Hematopoietic multipotent progenitor cell treated with erythropoietin and hydrocortisone succinate and interleukin-3 and kit ligand, for 4 days (in vitro differentiated cells): ENCODE results near the gene PADI4.

Source experiments
- DNase-seq: peaks from one replicate; pipeline ENCODE4 v3.0.0-alpha.2; 2015

The PADI4 gene, protein sequence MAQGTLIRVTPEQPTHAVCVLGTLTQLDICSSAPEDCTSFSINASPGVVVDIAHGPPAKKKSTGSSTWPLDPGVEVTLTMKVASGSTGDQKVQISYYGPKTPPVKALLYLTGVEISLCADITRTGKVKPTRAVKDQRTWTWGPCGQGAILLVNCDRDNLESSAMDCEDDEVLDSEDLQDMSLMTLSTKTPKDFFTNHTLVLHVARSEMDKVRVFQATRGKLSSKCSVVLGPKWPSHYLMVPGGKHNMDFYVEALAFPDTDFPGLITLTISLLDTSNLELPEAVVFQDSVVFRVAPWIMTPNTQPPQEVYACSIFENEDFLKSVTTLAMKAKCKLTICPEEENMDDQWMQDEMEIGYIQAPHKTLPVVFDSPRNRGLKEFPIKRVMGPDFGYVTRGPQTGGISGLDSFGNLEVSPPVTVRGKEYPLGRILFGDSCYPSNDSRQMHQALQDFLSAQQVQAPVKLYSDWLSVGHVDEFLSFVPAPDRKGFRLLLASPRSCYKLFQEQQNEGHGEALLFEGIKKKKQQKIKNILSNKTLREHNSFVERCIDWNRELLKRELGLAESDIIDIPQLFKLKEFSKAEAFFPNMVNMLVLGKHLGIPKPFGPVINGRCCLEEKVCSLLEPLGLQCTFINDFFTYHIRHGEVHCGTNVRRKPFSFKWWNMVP

DNA sequence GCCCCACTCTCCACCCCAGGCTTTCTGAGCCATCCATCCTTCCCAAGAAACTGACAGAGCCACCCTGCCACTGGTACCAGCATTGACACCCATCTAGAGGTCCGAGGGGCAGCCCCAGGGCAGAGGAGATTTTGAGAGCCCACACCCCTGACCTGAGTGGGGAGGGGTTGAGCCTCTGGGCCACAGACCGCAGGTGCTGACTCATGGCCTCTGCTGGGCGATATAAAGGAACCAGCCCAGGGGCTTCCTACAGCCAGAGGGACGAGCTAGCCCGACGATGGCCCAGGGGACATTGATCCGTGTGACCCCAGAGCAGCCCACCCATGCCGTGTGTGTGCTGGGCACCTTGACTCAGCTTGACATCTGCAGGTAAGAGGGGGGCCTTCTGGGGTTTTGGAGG, at the start of gene PADI4:
Gene PADI4 (plus strand): TSS at position 252 of the 400 bp plus-strand sequence. CDS start 26 bp downstream, at position 278.
- peak; percentile 80 for DNase-seq

DNA sequence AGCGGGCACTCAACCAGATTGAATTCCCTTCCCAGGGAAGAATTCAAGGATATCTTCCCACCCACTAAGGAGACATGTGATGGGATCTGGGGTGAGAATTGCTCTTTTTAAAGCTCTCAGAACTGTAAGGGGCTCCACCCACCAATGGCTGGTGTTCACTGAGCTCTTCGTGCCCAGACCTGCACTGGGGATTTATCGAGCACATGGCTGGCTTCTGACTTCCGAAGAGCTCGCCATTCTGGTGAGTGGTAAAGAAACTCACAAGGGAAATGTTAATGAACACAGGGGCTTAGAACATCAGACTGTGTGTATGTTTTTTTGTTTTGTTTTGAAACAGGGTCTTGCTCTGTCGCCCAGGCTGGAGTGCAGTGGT, 49.3 kb upstream of the PADI4 start:
- DNase-seq, result no peak

DNA sequence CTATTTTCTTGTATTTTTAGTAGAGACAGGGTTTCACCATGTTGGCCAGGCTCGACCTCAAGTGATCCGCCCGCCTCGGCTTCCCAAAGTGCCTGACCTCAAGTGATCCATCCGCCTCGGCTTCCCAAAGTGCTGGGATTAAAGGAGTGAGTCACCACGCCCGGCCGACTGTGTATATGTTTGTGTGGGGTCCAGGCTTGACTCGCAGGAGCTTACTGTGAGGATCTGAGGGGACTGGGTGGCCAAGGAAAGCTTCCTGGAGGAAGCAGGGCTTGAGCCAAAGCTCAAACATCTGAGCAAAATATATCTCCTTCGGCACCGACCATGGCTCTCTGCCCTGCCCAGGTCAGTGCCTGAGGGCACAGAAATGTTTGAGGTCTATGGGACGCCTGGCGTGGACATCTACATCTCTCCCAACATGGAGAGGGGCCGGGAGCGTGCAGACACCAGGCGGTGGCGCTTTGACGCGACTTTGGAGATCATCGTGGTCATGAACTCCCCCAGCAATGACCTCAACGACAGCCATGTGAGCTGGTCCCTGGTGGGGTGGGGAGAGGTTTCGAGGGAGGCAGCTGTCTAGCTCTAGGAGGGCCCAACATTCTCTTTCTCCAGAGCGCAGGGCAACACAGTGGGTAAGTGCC, 48.6 kb upstream of the PADI4 start:
- no peak for DNase-seq

DNA sequence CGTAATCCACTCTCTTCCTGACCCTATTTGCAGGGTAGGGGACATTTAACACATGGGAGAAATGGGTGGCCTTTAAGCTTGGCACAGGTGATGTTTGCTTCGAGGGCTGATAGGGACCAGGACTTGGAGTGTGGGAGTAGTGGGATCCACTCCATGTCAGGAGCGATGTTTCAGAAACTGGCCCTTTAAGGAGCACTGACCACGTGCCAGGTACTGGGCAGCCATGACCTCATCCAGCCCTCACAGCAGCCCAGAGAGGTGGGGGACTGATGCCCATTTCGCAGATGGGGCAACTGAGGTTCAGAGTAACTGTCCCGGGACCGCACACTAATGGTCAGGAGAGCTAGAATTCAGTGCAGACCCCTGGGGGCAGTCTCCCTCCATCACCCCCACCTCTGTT, 47.7 kb upstream of the PADI4 start:
- DNase-seq, result no peak

DNA sequence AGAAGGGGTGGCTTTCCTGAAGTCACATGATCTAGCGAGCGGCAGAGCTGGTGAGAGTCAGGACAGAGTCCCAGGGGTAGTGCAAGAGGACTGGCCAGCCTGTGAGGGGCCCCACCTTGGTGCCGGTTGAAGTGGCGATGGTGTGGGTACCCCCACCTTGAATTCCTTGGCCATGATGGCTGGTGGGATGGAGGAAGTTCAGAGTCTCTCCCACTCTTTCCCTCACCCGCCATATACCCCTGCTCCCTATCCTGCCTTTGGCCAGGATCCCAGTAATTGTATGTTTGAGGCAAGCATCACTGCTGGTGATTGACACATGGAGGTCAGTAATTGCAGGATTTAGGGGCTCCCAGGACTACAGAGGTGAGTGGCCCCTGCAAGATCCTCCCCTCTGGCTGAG, 47.3 kb upstream of the PADI4 start:
- DNase-seq, result no peak

DNA sequence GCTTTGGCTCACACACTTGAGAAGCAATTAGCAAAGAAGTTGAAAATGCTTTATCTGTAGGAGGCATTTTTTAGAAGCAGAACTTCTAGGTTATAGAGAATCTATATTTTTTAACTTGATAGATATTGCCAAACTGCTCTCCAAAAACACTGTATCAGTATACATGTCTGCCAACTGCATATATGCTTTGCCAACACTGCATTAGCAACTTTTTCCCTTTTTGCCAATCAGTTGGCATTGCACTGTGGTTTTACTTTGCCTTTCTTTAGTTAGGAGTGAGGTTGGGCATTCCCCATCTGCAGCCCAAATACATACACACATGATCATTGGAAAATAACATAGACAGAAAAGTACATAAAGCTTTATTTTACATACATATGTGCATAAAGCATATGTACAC, 44.1 kb upstream of the PADI4 start:
- no peak for DNase-seq

DNA sequence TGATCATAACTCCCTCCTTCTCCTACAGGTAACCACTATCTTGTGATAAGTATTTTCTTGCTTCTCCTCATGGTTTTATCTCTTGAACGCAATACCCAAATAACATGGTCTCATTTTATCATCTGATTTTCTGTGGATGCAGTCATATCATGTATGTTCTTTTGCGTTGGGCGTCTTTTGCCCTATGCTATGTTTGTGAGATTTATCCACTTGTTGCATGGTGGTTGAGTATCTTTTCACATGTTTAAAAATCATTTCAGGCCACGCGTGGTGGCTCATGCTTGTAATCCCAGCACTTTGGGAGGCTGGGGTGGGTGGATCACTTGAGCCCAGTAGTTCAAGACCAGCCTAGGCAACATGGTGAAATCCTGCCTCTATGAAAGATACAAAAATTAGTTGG, 43.5 kb upstream of the PADI4 start:
- no peak for DNase-seq

DNA sequence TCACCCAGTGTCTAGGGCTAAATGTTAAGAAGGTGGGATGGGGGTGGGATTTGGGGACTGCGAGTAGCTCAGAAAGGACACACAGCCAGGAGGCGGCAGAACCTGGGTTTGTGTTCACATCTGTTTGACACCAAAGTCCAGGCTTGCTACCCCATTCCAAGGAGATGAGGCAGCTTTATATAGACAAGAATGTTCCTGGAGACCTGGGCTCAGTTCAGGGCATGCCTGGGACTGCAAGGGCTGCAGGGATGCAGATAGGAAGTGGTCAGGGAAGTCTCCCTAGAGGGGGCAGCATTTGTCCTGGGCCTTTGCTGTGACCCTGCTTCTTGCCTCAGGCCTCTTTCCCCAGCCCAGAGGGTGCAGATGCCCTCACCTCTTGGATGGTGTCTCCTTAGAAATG, 42.8 kb upstream of the PADI4 start:
- DNase-seq, result no peak

DNA sequence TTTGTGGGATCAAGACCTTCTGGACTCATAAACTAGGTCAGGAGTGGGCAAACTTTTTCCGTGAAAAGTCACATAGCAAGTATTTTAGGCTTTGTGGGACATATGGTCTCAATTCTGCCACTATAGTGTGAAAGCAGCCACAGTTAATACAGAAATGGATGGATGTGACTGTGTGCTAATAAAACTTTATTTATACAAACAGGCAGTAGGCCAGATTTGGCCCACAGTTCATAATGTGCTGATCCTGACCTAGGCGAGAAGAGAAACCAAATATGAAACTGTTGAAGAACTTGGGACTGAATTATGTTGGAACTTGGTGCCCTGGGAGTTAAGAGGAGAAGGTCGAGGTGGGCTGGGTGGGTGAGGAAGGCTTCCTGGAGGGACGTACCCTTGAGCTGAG, 42.0 kb upstream of the PADI4 start:
- DNase-seq, result no peak

DNA sequence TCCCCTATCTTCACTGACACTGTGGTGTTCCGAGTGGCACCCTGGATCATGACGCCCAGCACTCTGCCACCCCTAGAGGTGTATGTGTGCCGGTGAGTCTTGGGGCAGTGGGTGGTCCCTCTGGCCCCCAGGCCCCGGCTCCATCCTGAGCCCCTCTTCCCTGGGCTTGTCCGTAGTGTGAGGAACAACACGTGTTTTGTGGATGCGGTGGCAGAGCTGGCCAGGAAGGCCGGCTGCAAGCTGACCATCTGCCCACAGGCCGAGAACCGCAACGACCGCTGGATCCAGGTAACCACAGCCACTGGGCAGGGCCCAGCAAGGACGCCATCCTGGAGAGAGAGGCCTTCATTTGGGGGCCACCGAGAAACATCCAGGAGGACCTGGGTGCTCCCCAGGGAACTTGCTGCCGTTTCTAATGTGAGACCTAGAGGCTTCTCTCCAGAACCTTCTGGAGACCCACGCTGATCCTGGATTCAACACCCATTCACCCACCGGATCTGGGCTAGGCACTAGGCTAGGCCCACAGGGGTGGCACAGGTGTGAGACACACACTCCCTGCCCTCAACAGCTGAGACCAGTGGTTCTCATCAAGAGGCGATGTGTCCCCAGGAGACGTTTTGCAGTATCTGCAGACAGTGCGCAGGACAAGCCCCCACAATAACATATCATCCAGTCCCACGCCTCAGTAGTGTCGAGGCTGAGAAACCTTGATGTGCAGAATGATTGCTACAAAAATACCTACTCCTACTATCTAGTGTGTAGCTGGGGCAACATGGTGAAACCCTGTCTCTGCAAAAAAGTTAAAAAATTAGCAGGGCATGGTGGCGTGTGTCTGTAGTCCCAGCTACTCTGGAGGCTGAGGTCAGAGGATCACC, 36.9 kb upstream of the PADI4 start:
- no peak for DNase-seq

DNA sequence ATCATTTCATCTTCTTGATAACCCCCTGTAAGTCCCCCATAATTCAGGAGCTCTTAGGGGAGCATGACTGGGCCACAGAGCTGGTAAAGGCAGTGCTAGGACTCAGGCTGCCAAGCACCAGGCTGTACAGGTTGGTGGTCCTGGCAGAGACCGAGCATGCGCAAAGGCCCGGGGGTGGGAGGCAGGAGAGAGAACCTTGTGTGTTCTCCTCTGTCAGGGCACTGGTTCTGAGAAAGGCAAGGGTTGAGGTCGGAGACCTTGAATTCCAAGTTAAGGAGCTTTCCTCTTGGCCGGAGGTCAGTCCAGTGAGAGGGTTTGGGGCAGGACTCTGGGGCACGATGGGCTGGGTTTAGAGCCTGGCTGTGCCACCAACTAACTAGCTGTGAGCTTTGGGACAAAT, 35.9 kb upstream of the PADI4 start:
- DNase-seq, result no peak

DNA sequence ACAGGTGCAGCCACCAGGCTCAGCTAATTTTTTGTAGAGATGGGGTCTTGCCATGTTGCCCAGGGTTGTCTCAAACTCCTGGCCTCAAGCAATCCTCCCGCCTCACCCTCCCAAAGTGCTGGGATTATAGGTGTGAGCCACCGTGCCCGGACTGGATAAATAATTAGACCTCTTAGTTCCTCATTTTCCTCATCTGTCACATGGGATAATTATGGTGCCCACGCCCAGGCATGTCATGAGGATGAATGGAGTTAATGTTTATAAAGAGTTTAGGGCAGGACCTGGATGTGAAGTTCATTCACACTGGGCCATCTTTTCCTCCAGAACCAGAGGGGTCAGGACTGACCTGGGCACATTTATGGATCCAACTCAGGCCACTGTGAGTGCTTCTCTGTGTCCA, 35.4 kb upstream of the PADI4 start:
- DNase-seq, result no peak

DNA sequence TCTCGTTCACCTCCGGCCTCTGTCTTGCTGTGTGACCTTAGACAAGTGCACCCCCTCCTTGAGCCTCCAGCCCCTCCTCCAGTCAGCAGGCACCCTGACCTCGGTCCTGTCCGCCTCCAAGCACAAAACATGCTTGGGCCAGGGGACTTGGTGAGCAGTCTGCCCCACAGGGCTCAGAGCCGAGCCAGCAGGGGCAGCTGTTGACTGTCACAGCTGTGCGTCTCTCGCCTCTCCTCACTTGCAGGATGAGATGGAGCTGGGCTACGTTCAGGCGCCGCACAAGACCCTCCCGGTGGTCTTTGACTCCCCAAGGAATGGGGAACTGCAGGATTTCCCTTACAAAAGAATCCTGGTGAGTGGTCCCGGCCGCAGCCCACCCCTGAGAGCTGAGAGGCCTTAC, 34.9 kb upstream of the PADI4 start:
- no peak for DNase-seq

DNA sequence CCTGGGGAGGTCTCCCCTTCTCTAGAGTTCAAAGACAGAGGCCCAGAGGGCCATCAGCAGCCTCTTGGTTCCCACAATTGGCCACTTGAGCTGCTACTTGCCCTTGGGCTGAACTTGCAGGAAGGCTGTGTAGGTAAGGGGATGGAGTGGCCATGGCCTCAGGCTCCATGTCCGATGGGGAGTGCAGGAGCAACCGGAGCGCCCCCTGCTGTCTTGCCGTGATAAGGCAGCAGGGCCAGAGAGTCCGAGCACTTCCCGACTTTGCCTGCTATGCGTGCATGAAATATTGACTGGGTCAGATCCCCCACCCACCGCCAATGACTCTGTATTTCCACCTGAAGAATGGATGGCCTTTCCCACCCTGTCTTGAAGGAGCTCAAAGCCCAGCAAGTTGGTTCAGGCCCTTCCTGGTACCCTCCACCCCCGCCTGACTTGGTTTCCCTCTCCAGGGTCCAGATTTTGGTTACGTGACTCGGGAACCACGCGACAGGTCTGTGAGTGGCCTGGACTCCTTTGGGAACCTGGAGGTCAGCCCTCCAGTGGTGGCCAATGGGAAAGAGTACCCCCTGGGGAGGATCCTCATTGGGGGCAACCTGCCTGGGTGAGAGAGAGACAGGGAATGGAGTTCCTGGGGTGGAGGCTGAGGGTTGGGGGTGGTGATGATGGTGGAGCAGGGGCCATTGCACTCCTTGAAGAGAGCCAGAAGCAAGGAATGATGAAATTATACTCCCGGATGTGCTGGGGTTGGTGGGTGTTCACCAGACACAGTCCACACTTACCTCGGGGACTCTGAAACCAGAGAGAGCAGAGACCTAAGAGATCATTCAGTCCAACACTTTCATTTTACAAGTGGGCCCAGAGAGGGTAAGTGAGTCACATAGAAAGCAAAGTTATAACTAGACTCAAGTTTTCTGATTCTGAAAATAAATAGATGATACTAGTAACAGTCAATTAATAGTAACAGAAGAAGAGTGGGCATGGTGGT, 33.5 kb upstream of the PADI4 start:
- DNase-seq, result peak; percentile 74

DNA sequence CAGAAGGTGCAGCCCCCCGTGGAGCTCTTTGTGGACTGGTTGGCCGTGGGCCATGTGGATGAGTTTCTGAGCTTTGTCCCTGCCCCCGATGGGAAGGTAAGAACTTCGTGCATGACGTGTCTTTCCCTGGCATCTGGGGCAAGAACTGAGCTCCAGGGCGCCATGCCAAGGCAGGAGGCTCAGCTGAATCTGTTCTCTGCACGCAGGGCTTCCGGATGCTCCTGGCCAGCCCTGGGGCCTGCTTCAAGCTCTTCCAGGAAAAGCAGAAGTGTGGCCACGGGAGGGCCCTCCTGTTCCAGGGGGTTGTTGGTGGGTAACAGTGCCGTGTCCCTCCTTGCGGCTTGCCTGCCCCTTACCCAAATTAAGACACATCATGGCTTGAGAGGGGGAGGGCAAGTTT, 31.4 kb upstream of the PADI4 start:
- peak; percentile 87 for DNase-seq

DNA sequence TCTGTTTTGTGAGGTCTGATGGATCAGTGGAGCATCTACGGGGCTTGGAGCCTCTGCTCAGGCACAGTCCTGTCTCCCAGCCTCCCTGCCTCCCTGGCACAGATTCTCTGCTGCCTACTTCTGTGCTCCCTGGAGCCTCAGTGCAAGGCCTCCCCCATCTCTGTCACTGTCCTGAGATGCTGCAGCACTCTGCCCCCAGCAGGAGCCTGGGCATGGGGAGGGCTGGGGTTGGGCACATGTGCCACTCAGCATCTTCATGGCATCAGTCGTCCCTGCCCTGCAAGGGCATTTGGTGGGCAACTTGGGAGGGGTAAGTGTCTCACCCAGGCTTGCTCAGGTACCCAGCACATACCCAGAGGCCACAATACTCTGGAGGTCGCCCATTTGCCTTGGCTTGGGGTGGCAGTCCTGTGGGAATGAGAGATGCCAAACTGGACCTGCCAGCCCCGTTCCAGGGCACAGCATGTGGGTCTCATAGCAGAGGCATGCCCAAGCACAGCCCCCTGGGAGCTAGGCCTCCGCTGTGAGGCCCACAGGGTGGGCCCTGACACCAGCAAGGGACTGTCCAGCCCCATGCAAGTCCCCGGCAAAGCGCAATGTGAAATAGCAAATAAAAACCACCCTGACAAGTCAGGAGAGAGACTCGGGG, 30.4 kb upstream of the PADI4 start:
- no peak for DNase-seq

DNA sequence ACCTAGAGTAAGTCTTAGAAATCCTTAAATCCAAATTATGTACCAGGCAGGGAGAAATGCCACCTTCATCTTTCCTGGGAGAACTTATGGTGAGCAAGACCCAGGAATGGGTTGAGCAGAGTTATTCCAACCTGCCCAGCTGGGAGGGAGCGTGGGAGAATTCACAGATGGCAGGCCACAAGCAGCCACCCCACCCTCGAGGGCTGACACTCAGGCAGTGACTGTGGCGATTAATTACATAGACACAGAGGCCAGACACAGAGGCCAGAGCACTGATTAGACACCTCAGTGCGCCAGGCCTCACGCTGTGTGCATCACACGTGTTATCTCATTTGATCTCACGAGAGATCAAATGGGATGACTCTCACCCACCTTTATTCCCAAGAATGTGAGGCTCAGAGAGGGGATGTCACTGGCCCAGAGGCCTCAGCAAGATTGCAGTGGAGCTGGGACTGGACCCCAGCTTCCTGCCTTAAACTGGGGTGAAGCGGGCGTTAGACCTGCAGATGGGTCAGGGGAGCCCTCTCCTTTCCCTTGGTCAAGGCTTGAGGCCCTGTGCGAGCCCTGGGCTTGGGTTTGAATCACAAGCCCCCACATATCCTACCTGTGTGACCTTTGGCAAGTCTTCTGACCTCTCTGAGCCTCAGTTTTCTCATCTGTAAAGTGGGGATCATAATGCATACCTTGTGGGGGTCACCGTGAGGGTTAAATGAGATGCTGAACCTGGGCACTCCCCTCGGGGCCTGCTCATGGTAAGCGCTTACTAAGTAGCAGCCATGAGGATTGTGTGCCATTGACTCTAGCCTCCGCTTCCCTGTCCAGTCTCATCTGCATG, 28.8 kb upstream of the PADI4 start:
- no peak for DNase-seq

DNA sequence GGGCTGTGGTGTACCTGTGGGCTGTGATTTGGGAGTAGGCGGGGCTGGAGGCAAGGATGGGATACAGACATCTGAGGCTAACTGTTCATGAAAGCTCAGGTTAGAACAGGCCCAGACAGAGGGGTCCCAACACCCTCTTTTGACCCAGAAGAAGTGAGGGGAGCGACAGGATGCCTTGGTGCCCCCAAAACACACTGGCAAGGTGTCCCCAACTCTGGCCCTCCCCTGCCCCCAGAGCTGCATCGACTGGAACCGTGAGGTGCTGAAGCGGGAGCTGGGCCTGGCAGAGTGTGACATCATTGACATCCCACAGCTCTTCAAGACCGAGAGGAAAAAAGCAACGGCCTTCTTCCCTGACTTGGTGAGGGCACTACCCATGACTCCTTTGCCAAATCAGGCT, 27.6 kb upstream of the PADI4 start:
- DNase-seq, result no peak

DNA sequence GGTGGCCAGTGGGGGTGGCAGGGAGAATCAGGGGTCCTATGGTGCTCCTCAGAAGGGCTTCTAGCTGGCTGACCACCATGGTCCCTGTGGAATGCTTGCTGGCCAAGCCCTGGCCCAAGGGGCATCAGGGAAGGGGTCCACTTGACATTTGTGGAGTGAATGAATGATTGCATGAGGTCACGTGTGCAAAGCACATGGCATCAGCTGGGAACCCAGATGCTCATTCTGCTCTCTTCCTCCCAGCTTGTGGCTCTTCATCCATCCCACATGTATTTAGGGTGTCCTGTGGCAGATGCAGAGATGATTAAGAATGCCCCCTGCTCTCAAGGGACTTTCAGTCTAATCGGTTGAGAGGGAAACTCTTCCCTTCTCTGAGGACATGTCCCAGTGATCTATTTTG, 27.1 kb upstream of the PADI4 start:
- DNase-seq, result no peak

DNA sequence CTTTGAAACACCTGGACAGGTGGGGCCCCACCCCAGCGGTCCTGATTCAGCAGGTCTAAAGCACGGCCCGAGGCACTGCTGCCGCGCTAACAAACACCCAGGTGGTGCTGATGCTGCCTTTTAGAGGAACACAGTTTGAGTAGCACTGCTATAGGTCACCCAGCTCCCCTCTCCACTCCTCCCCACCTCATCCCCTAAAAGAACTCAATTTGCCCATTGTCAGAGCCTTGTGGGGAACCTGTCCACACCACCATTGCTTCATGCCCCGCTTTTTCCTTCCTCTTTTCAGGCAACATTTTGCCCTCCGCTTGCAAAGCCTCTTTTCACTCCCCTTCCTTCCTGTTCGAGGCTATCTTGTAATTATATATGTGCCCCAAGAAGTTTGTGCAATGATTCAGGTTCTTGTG, 26.2 kb upstream of the PADI4 start:
- peak; percentile 92 for DNase-seq
